SK-N-SH treated with all-trans-retinoic acid at 6 μM for 48 hours (cell line): ENCODE data around the gene PPP1R13B.

Experiments
- ISL1 ChIP-seq: fragments of 250-450 bp; sonication (Bioruptor Pico); IDR thresholded peaks from 2 replicates; pipeline ENCODE4 v2.1.2; 2022; ENCODE audit warnings: mild to moderate bottlenecking, moderate library complexity
- TCF4 ChIP-seq: fragments of 250-450 bp; sonication (Bioruptor Pico); IDR thresholded peaks from 2 replicates; pipeline ENCODE4 v1.8.0; 2021; ENCODE audit warnings: mild to moderate bottlenecking, moderate library complexity, borderline replicate concordance
- ZNF565 ChIP-seq: fragments of 450-650 bp; formaldehyde crosslinking; conservative IDR thresholded peaks from 2 replicates; pipeline ENCODE4 v1.5.0; 2020; ENCODE audit warnings: low read depth, mild to moderate bottlenecking, moderate library complexity
- ZNF70 ChIP-seq: fragments of 450-650 bp; formaldehyde crosslinking; IDR thresholded peaks from 2 replicates; pipeline ENCODE4 v1.5.0; 2020; ENCODE audit warnings: mild to moderate bottlenecking, moderate library complexity

DNA sequence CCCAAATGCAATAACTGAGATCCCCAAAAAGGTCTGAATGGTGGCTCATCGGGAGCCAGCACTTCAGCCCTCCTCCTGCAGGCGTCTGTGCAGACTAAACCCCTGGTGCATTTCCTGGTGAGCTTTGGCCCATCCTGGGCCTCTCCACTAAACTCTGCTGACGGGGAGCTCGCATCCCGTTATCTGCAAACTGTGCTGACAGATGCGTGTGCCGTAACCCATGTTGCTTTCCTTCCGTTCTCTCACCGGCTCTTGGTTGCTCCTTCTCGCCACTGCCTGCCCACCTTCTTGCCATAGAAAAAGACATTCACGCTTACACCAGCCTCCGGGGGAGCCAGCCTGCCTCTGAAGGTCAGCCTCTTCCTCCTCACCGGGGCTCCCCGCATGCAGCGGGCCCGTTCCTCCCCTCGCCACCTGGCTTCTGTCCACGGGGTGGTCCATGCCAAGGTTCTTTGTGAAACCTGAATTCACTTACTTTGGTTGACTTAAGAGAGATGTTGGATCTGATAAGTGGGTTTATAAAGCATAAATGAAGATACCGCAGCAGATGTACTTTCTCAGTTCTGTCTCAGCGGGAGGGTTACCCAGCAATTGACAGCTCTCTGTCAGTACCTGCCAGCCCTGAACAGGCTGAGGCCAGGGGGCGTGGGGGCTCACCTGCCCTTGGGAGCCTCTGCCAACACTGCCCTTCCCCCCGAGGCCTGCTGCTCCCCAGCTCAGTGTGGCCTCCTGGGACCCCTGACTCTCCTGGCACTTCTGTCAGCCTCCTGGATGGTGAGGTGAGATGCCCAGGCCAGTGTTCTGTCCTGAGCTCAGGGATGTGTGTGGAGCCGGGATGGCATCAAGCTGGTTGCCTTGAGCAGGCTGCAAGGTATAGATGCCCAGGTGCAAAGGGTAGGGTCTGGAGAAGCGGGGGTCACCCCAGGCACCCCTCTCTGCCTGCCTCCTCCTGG is 117.6 kb downstream of the PPP1R13B start:
- TF ChIP-seq TCF4 (CRISPR knock-in tag) (no peak), ZNF70 (no peak), ISL1 (CRISPR knock-in tag) (no peak), ZNF565 (CRISPR knock-in tag) (no peak)
